ENCODE results near the gene RUNX3. TPM values are rescaled to one million over a fixed set of nuclear protein-coding genes. Genes with fewer than 3 reads are reported as not detected.
"Not testable (repeated sequence)": the region's sequence is repeated elsewhere in the genome, so short reads cannot be mapped to it uniquely, and the experiment has no call there.

Gene RUNX3
- total RNA-seq (116 and 127 TPM in 2 replicates), polyA plus RNA-seq (86.0 and 101 TPM in 2 replicates), polyA minus RNA-seq (27.4 and 61.1 TPM in 2 replicates)
- 20.6 TPM for total RNA-seq (2013)

- H3K9ac ChIP-seq (ENCODE audit: low read length), result peak within 1 kb of the TSS; percentile 83
- peak within 1 kb of the TSS; percentile 99 for H3K27ac Mint-ChIP-seq
- ChIA-PET POLR2A (interaction anchor here (0.5 to 3.5 kb wide), 16 partner anchors 9 to 777 kb away, joined by 3 to 32 read pairs (median 6); partner anchors contain the start of genes CLIC4 and RSRP1), CTCF (interaction anchor here (0.7 to 14.6 kb wide), 22 partner anchors 9 to 288 kb away, joined by 3 to 320 read pairs (median 4); partner anchors contain the start of gene SRRM1)
- H3K27me3 ChIP-seq (replicated peaks in 1 of 4; ENCODE audit: control extremely low read depth in 1 of 4, control insufficient read depth in 3 of 4, insufficient read depth in 4 of 4, low read length in 3 of 4), result no peaks in the 10 kb centered on the region
- ATAC-seq (ENCODE audit: low read depth) (peak; percentile 85), DNase-seq (peak; percentile 97)
- peaks cover 0 to 21% of the 10 kb centered on the region in 2 experiments for H3K36me3 ChIP-seq (replicated peaks in 1 of 2; ENCODE audit: control extremely low read depth in 1 of 2, control insufficient read depth in 1 of 2, extremely low read depth in 1 of 2, insufficient read depth in 2 of 2, low read length in 1 of 2)
- peak within 1 kb of the TSS; percentile 93 for H3K4me2 ChIP-seq (replicated peaks; ENCODE audit: low read depth, low read length, poor library complexity, severe bottlenecking)
- peaks cover 0 to 3% (median 0%) of the 10 kb centered on the region in 3 donors for H3K9me3 ChIP-seq (ENCODE audit: control extremely low read depth in 1 of 3, control insufficient read depth in 2 of 3, insufficient read depth in 1 of 3, low read length in 2 of 3)
- peak within 1 kb of the TSS; percentile 98 for H3K4me3 Mint-ChIP-seq
- H4K20me1 ChIP-seq (ENCODE audit: control insufficient read depth, insufficient read depth, low read length, poor library complexity, severe bottlenecking), result peaks cover 43% of the 10 kb centered on the region
- H3K4me3 ChIP-seq (ENCODE audit: control extremely low read depth in 1 of 5, extremely low read depth in 1 of 5, insufficient read depth in 1 of 5, low read depth in 2 of 5, low read length in 4 of 5), result peak within 1 kb of the TSS; percentile 74 to 93 (median 78)
- H3K27me3 Mint-ChIP-seq, result no peaks in the 10 kb centered on the region
- H3K9me3 Mint-ChIP-seq (ENCODE audit: insufficient read depth), result no peaks in the 10 kb centered on the region
- peaks cover 67% of the 10 kb centered on the region for H3K79me2 ChIP-seq (ENCODE audit: control insufficient read depth, insufficient read depth, low read length)
- H3K4me1 Mint-ChIP-seq, result peaks cover 72% of the 10 kb centered on the region
- H3K4me1 ChIP-seq (ENCODE audit: control insufficient read depth in 2 of 2, insufficient read depth in 2 of 2, low read length in 2 of 2), result peaks cover 66 to 77% of the 10 kb centered on the region in 2 donors
- 27% methylated on average over 87 of the region's 88 CpGs for WGBS (ENCODE audit: insufficient coverage)
- peak within 1 kb of the TSS; percentile 78 for H2AFZ ChIP-seq (ENCODE audit: insufficient read depth, low read depth, low read length, poor library complexity, severe bottlenecking)
- H3K27ac ChIP-seq (ENCODE audit: low read length in 2 of 2), result peak within 1 kb of the TSS; percentile 95 to 97
- intact Hi-C loops (cut with micrococcal nuclease), result loop anchor here (1.0 to 5.0 kb wide), 7 partner anchors 82 to 516 kb away; partner anchors contain the start of genes CLIC4 and NIPAL3
- TF ChIP-seq EZH2 (IDR thresholded peaks at IDR 0.05; ENCODE audit: borderline replicate concordance, insufficient read depth, low read depth, low read length, poor library complexity, severe bottlenecking) (no peak), CTCF (IDR thresholded peaks at IDR 0.05) (no peak)
Observed at GRCh38 chr1:24930260-24931145, at the start of gene RUNX3. RUNX3 (minus strand) TSS chr1:24930276; CDS start chr1:24929868, 408 bp downstream.

GRCh38 chr1:24979232-24979631 is 49.2 kb upstream of the RUNX3 start:
- ATAC-seq (ENCODE audit: low read depth); POLR2A ChIA-PET; H3K79me2 ChIP-seq (ENCODE audit: control insufficient read depth, insufficient read depth, low read length); H3K27ac Mint-ChIP-seq; H3K4me2 ChIP-seq (replicated peaks; ENCODE audit: low read depth, low read length, poor library complexity, severe bottlenecking); H3K4me1 Mint-ChIP-seq; H4K20me1 ChIP-seq (ENCODE audit: control insufficient read depth, insufficient read depth, low read length, poor library complexity, severe bottlenecking); H3K4me3 ChIP-seq (ENCODE audit: control extremely low read depth in 1 of 5, extremely low read depth in 1 of 5, insufficient read depth in 1 of 5, low read depth in 2 of 5, low read length in 4 of 5); H2AFZ ChIP-seq (ENCODE audit: insufficient read depth, low read depth, low read length, poor library complexity, severe bottlenecking); H3K9me3 Mint-ChIP-seq (ENCODE audit: insufficient read depth); H3K36me3 ChIP-seq (replicated peaks in 1 of 2; ENCODE audit: control extremely low read depth in 1 of 2, control insufficient read depth in 1 of 2, extremely low read depth in 1 of 2, insufficient read depth in 2 of 2, low read length in 1 of 2); intact Hi-C loops (cut with micrococcal nuclease); H3K27ac ChIP-seq (ENCODE audit: low read length in 2 of 2); H3K4me3 Mint-ChIP-seq; H3K4me1 ChIP-seq (ENCODE audit: control insufficient read depth in 2 of 2, insufficient read depth in 2 of 2, low read length in 2 of 2); H3K27me3 ChIP-seq (replicated peaks in 1 of 4; ENCODE audit: control extremely low read depth in 1 of 4, control insufficient read depth in 3 of 4, insufficient read depth in 4 of 4, low read length in 3 of 4); H3K27me3 Mint-ChIP-seq; H3K9ac ChIP-seq (ENCODE audit: low read length); DNase-seq: not testable (repeated sequence)
- CTCF ChIA-PET, result interaction anchor here (1.2 to 2.1 kb wide), 3 partner anchors 9 to 57 kb away, joined by 3 to 7 read pairs (median 4); no protein-coding TSS in a partner anchor
- 90% methylated on average over 3 of the region's 4 CpGs for WGBS (ENCODE audit: insufficient coverage)
- H3K9me3 ChIP-seq (ENCODE audit: control extremely low read depth in 1 of 3, control insufficient read depth in 2 of 3, insufficient read depth in 1 of 3, low read length in 2 of 3), result peaks cover 12 to 25% (median 16%) of the 10 kb centered on the region in 3 donors
